NCI-H1417 treated with DMSO at 0.1 percent for 48 hours (cell line): ENCODE results near the gene UMODL1.
A peak's percentile ranks its signal among the peaks of the same experiment; 100 is the strongest.

ENCODE experiments used
- DNase-seq: peaks from one replicate; lab custom pipeline; 2025; lab: John Stamatoyannopoulos, UW

The UMODL1 gene

DNA sequence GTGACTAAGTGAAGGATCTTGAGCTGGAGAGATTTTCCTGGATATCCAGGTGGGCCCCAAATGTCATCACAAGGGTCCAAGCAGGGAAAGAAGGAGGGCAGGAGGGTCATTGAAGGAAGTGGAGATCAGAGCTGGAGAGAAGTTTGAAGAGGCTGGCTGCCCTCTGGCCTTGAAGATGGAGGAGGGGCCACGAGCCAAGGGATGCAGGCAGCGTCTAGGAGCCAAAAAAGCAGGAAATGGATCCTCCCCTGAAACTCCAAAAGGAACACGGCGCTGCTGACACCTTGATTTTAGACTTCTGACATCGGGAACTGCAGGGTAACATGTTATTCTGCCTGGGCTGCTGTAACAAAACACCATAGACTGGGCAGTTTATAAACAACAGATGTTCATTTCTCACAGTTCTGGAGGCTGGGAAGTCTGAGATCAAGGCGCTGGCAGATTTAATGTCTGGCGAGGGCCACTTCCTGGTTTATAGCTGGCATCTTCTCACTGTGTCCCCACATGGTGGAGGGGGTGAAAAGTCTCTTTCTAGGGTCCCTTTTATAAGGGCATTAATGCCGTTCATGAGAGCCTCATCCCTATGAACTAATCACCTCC, 32.2 kb upstream of the UMODL1 start:
- DNase-seq = no peak

DNA sequence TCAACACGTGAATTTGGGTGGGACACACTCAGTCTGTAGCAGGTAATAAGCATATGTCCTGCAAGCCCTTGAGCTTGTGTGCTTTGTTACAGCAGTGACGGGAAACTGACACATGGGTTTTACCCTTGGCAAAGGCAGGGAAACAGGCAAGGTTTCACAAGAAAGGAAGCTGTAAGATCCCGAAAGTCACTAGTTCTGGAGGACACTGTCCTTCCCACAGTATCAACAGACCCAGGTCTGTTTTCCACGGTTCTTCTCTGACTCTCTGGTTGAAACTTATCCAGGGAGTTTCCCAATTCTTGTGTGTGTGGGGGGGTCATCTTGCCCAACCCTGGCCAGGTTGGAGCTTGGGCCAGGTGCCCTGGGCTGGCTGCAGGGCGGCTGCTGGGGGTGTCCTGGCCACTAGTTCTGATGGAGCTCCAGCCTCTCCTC, 31.6 kb upstream of the UMODL1 start:
- no peak for DNase-seq

DNA sequence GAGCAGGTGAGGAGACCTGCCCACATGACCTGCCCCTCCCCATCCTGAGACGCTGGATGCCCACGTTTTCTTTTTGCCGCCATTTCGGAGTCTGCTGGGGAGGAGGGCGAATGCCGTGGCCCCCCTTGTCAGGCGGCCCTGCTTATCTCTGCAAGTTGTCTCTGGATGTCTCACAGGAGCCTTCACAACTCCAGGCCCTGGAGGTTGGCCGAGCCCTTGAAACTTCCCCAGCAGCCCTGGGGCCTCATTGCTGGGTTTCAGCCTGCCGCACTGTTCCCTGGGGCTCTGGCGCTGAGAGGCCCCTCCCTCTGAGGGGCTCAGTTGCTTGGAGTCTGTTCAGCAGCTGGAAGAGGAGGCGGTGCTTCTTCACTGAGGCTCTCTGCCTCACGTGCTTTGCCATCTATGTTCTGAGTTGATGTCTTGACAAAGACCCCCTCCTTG, 31.2 kb upstream of the UMODL1 start:
- no peak for DNase-seq

DNA sequence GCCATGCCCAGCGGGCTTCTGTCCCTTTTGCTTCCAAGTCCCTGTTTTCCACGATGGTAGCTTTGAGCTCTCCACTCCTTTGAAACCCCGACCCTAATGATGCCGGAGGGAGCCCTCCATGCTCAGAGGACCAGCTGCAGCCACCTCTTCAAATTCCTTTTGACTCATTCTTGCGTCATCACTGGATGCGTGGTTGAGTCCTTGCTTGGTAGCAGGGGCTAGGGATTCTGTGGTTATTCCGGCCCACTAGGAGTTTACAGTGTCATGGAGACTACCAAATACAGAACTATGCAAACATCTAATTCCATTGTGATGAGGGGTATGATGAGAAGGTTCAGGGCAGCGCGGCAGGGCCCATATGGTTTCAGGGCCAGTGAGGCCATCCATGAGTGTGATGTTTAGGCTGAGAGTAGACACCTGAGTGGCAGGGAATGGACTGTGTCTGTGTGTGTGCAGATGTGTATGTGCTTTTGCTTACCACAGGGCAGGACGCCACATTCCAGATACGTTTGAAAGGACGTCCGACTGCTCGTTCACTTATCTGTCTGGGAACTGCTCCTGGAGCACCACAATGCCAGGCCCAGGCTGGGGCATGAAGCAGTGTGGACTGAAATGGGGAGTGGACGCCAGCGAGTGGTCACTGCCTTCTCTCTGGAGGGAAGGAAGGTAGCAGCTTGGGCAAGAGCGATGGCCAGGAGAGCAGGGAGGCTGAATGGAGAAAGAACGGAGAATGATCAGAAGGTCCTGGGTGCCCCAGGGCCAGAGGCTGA, 30.5 kb upstream of the UMODL1 start:
- DNase-seq = no peak

DNA sequence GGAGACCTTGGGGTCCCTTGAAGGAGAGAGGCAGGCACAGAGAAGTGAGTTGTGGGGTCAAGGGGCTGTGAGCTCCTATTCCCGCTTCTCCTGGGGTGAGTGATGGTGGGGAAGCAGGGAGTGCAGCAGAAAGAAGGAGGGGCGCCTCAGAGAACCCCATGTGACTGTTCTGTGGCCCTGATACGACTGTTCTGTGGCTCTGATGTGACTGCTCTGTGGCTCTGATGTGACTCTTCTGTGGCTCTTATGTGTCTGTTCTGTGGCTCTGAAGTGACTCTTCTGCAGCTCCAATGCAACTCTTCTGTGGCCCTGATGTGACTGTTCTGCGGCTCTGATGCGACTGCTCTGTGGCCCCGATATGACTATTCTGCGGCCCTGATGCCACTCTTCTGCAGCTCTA, 29.9 kb upstream of the UMODL1 start:
- DNase-seq = no peak

DNA sequence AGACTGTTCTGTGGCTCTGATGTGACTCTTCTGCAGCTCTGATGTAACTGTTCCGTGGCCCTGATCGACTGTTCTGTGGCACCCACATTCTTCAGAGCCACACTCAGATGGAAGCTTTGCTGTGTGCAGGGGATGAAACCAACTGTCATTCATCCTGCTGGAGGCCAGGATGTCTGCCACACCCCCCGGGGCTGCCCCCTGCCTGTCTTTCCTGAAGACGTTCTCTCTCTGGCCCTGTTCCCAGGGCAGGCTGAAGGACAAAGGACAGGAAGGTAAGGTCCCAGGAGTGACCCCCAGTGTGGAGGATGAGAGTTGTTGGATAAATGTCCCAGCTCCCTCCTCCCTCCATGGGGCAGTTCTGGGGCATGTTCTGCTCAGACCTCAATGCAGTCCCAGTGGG, 29.4 kb upstream of the UMODL1 start:
- no peak for DNase-seq

DNA sequence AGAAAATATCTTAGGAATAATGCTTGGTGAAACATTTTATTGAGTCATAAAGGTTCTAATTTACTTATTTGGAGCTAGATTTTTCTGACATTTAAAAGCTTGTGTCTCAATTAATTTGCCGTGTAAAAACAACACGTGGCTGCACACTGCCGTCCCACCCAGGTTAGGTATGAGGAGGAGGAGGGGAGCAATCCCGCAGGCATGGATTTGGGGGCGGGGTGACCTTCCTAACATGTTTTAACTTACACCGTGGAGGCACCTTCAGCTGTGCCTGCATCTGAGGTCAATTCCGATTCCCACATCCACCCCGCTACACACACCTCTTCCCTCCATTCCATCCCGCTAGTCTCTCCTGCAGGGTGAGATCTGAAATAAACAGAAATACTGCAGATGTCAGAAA, 28.5 kb upstream of the UMODL1 start:
- DNase-seq = no peak

DNA sequence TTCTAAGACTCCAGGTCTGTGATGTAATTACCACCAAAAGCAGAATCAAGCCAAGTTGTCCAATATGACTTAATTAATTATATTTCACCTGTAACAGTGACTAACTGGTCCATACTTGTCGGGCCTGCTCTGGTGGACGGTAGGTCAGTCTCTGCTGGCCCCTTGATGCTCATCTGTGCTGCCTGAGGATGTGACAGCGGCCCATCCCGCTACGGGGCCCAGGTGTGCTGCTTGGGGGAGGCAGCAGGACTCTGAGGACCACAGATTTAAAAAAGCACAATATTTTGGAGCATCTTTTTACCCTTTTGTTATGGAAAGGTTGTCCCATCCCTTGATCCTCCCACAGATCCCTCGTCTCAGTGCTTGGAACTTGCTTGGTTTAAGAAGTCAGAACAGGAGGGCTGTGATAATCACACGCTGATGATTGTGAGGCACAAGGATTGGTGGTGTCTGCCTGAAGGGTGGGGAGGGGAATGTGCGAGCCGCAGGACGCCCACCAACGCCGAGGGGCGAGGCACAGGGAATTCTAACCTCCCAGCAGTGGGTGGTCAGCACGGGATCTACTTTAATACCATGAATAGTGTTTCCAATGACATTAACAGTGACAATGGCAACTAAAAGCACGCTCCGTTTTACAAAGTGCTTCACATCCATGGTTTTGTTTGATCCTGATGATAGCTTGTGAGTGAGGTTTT, 27.8 kb upstream of the UMODL1 start:
- no peak for DNase-seq

DNA sequence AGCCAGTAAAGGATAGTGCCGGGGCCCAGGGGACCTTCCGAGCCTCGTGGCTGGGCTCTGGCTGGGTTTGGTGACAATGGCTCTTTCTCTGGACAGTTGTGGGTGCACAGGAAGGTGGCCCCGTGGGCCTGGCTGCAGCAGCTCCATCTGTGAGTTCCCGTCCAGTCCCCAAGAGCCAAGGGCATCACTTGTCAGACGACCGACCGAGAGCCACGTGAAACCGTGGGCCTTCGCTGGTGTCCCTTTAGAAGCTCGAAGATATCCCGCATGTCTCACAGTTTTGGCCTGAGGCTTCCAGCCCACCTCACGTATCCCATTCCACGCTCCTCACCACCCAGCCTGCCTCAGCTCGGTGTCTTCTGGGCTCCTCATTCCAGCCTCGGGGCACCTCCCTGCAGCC, 27.2 kb upstream of the UMODL1 start:
- DNase-seq = no peak

DNA sequence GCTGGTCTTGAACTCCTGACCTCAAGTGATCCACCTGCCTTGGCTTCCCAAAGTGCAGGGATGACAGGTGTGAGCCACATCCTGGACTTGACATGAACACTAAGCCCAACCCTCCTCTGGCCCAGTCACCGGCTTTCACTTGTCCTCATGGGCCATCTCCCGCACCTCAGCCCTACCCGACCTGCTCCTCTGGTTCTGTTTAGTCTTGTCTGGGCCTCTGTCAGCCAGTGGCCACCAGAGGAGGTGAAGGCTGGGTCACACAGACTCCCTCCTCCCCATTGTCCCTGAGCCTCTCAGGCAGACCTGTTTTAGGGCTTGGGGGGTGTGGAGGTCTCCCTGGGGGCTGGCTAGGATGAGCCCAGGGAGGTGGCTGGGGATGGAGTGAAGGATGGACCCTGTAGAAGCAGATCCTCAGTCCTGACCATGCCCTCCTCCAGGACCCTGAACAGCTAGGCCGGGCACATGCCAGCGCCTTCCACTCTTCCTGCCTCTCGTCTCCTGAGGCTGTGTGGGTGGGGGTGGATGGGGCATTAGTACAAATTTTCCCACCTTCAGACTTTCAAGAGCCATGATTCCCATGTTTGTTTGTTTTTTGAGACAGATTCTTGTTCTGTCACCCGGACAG, 26.1 kb upstream of the UMODL1 start:
- DNase-seq = no peak

DNA sequence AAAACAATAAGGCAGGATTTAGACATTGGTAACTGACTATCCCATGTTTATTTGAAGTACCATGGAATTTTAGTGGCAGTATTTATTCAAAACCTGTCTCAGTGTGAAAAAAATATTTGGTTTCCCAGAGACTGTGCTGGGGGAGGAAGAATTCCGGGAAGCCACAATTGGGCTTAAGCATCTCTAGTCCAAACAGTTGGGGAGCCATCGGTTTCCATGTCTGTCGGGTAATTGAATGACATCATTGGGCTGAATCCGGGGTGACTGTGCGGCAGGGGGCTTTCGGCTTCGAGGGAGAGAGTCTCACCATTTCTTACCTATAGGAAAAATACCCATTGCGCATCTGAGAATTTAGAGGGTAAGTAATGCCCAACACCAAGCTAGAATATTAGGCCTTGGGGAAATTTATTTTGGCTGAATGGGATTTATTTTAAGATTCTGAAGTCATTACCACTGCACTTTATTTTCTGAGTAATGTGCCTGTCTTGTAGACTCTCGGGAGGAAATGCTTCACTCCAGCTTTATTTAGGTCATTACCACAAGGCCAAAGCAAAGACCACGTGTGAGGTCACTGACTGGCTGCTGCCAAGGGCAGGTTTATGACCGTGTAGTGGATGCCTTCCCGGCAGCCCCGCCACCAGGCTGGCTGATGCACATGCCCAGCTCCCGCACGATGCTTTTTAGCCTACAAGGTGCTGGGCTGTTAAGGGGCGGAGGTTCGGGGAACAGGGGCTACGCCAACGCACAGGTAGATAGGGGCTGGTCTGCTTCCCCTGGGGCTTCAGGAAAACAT, 23.1 kb upstream of the UMODL1 start:
- DNase-seq = no peak

DNA sequence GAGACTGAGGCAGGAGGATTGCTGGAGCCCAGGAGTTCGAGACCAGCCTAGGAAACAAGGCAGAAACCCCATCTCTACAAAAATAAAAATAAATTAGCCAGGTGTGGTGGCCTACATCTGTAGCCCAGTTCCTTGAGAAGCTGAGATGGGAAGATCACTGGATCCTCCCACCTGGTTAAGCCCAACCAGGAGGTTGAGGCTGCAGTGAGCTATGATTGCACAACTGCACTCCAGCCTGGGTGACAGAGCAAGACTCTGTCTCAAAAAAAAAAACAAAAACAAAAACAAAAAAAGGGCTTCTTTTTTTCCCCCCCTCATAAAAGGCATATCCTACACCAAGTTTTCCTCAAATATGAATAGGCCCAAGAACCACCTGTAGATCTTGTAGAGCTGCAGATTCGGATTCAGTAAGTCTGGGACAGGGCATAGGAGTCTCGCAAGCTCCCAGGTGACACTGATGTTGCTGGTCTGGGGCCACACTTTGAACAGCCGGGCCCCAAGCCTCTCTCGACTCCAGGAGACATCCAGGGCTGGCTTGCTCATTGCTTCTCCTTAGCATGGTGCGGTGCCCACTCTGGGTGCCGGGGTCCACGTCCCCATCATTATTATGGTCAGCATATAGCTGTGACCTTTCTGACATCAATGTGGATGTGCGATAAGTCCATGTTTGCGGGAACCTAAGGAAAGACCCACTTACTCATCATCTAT, 22.1 kb upstream of the UMODL1 start:
- DNase-seq = no peak

DNA sequence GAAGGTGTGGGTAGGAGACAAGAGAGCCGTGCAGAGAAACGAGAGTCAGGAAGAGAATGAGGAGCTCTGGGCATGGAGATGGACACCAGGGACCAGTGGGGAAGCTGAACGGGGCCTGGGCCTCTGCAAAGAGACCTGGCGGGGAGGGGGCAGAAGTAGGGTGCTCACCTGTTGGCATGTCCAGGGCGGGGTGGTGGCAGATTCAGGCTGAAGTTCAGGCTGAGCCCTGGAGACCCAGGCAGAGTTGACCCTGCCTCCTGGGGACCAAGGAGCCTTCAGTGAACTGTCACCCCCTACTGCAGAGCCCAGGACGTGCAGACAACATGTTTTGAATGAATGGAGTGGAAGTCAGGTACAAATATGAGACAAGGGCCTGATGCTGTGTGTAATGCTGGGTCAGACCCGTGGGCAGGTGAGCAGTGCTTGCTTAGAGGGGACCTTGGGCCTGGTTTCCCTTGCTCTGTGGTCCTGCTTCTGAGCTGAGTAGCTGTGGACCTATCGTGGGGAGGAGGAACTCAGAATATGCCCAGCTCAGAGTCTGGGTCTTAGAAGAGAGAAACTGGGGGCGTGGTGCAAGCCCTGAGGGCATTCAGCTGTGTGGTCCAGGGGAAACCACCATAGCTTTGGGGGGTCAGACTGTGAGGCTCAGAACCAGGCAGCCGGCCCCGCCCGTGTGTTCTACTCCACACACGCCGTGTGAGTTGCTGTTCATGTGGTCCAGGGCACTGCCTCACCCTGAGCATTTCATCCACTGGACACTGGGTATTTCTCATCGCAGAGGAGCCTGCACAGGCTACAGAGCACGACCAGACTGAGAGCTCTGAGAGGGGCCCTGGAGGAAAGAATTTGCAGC, 21.3 kb upstream of the UMODL1 start:
- no peak for DNase-seq

DNA sequence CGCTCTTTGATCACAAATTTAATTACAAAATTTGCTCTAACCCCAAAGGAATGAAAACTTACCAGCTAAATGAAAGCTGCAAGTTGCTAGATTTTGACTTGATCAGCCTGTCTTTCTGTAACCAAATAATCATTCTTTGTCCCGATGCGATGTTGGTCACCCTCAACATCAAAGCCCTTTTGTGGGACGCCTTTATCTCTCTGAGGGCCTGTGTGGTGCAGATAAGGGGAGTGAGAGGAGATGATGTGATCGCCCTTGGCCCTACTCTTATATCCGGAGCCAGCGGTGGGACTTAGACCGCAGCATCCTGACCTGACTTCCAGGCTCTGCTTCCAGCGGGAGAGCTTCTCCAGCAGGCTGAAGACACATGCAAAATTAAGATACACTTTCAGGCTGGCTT, 19.3 kb upstream of the UMODL1 start:
- DNase-seq = no peak

DNA sequence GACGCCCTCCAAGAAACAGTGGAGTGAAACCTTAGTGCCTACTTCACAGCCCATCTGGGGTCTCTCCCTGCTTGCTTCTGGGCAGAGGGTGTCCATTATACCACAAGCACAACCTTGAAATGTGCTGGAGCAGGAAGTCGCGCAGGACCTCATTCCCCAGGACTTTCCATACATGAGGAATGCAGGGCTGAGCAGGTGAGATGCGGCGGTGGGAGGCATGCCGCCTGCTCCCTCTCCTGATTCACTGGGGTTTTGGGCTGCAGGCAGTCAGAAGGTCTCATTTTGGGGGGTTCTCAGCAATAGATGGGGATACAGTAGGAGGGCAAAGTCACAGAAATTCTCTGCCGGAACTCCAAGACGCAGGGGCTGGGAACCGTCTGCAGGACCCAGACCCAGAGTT, 15.7 kb upstream of the UMODL1 start:
- DNase-seq = no peak

DNA sequence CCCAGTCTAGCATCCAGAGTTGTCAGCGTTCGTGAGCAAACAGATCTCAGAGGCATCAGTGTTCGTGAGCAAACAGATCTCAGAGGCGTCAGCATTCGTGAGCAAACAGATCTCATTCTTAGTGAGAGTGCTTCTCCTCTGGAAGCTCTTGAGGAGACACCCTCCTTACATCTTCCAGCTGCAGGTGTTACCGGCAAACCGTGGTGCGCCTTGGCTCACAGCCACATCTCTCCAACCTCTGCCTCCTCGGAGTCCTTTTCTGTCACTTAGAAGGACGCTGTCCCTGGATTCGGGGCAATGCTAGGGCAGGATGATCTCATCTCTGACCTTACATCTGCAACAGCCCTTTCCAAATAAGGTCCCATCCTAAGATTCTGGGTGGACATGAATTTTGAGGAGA, 14.6 kb upstream of the UMODL1 start:
- DNase-seq = no peak

DNA sequence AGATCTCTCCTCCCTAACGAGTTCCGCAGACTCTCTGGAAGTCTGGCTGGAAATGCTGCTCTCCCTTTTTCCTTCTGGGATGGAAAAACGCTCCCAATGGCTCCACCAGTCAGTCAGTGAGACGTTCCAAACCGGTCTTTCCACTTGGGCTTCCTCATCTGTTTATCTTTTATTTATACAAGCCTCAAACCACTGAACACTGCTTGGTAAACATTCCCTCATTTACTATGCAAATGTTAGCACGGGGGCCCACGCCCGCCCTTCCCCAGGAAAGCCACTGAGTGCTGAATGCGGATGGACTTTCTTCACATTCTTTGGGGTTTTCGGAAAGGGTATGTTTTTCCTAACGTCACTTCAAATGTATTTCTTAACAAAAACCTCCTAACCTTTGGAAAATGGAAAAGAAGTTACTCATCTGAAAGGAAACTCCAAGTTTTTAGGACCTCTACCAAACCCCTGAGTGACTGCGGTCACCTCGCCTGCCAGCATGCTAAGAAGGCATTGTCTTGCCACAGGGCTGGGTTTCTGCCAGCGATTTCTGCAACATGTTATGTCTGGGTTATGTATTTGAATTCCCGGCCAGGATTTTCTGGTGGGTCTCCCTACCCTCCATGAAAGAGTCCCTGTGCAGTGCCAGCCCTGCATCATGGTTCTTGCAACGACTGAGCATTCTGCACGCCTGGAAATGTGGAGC, 14.0 kb upstream of the UMODL1 start:
- DNase-seq = peak; percentile 61

DNA sequence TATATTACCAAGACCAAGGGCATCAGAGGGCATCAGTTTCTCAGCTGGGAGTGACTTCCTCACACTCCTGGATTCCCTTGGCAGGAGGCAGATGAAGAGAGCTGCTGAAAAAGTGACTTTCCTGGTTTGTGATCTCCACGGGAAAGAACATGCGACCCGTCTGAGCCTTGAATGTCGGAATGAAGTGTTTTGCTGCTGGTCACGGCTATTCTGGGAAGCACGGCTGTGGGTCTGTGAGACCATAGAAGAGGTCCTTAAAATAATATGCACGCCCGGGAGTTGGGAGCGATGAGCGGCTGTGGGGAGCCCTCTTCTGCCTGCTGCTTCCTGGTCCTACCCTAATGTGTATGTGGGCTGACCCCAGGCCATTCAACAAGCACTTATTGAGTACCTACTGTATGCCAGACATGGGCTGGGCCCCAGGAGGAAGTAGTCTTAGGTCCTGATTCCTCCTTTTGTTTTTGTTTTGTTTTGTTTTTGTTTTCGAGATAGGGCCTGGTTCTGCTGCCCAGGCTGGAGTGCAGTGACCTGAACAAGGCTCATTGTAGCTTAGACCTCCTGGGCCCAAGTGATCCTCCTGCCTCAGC, 13.2 kb upstream of the UMODL1 start:
- DNase-seq = no peak

DNA sequence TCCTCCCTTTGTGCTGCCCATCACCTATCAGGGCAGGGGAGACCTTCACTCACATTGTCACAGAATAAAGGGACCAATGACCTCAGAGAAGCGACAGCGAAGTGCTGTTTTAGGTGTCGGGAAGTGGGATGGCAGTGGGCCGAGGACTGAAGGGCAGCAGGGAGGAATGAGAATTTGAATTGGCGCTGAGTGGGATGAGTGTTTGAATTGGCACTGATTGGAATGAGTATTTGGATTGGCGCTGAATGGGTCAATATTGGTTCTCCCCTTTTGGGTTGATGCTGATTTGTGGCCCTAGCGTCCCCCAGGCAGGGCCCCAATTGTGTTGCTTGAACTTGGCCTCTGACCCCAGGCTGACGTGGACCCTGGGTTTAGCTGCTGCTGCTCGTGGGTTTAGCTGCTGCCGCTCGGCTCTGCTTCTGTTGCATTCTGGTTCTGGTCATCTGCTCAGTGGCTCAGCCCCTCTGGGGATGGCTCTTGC, 12.4 kb upstream of the UMODL1 start:
- no peak for DNase-seq
